ENCODE data around the gene THOP1.

DNA sequence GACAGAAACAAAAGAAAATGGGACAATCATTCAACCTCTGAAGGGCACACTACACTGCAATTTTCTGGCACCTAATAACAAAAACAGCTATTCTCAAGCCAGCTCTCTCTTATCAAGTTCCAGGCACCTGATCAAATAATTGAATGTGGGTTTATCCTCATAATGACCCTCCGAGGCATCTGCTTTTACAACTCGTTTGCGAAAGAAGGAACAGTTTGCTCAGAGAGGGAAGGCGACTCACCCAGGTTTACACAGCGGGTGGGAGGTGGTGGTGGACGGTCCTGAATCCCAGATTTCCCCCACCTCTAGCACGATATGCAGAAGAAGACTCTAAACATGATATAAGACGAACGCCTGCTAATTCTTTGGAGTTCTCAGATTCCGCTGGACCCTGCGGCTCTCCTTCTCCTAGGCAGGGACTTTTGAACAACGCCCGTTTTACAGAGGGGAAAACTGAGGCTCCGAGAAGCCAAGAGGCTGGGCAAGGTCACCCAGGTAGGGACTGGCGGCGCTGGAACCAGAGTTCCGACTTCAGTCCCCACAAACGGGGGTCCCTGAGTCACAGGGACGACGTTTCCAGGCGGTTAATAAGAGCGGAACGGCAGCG lies 2.9 kb upstream of the THOP1 start:
- TF ChIP-seq CTCF (conservative IDR thresholded peaks at IDR 0.05; ENCODE audit: low read depth, low read length), result no peak
- no peak for TF ChIP-seq EZH2 (IDR thresholded peaks at IDR 0.05; ENCODE audit: low read length, unreplicated experiment)
- no peak for TF ChIP-seq EZH2phosphoT487 (IDR thresholded peaks at IDR 0.05; ENCODE audit: borderline replicate concordance, low read length)
